Naive B cell (primary cell): ENCODE data around the gene PKN1. TPM values are rescaled to one million over a fixed set of nuclear protein-coding genes. Genes with fewer than 3 reads are reported as not detected.
A peak's percentile ranks its signal among the peaks of the same experiment; 100 is the strongest.
"Not testable (repeated sequence)": the region's sequence is repeated elsewhere in the genome, so short reads cannot be mapped to it uniquely, and the experiment has no call there.

Source experiments
- ATAC-seq, 2 donors: fragments of 150-1000 bp; cut with Tn5 transposase; 2 replicates each; pipeline ENCODE4 v1.10.0; 2021; ENCODE audit warnings: low read depth in 2 of 2, mild to moderate bottlenecking in 2 of 2, moderate library complexity in 2 of 2
- DNase-seq: peaks from one replicate; pipeline ENCODE4 v3.0.0; 2022
- H3K27ac Mint-ChIP-seq, 6 donors: one replicate each; pipeline ENCODE4 v1.8.0; 2020 to 2022; ENCODE audit warnings: mild to moderate bottlenecking in 6 of 6, mixed read lengths in 6 of 6, moderate library complexity in 5 of 6, inconsistent platforms in 2 of 6
- H3K27me3 Mint-ChIP-seq, 3 donors: one replicate each; pipeline ENCODE4 v1.8.0; 2021 to 2022; ENCODE audit warnings: mixed read lengths in 3 of 3, mild to moderate bottlenecking in 1 of 3
- H3K36me3 Mint-ChIP-seq, 2 donors: one replicate each; pipeline ENCODE4 v1.8.0; 2020 to 2022; ENCODE audit warnings: mixed read lengths in 2 of 2, inconsistent platforms in 1 of 2, mild to moderate bottlenecking in 1 of 2
- H3K4me1 Mint-ChIP-seq, 3 donors: one replicate each; pipeline ENCODE4 v1.8.0; 2020 to 2022; ENCODE audit warnings: mixed read lengths in 3 of 3, inconsistent platforms in 1 of 3, mild to moderate bottlenecking in 1 of 3, moderate library complexity in 1 of 3
- H3K4me3 Mint-ChIP-seq, 8 donors: one replicate each; pipeline ENCODE4 v1.8.0; 2020 to 2022; ENCODE audit warnings: mild to moderate bottlenecking in 8 of 8, mixed read lengths in 8 of 8, moderate library complexity in 8 of 8, inconsistent platforms in 2 of 8
- H3K9me3 Mint-ChIP-seq, 7 donors: one replicate each; pipeline ENCODE4 v1.8.0; 2020 to 2022; ENCODE audit warnings: mixed read lengths in 7 of 7, mild to moderate bottlenecking in 5 of 7, inconsistent platforms in 2 of 7, moderate library complexity in 1 of 7
- polyA plus RNA-seq, 6 donors: library from polyadenylated mRNA; unstranded; fragments of 300-500 nt; fragmentation: Illumina TruSeq; gene quantifications; one replicate each; pipeline ENCODE4 v1.2.3, GENCODE V29; 2021; ENCODE audit warnings: low read depth in 6 of 6

Gene PKN1
- polyA plus RNA-seq, 6 donors from 2014 or later = 37.1 to 67.9 (median 48.0) TPM

DNA sequence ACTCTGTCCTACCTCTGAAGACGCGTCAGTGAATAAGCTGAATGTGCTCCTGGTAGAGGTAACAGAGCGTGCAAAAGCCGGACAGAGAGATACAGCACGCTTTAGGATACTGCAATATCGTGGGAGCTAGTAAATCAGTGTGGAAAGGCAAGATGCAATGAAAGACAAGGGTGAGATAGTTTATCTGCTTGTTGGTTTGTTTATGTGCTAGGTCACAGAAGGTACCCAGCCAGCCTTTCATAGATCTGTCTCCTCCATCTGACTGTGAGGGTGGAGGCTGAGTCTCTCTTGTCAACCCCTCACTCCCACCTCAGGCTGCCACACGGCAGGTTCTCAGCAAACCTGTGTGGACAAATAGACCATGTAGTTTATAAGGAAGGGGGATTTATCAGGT, 63.7 kb downstream of the PKN1 start:
- peaks cover 11 to 24% (median 15%) of the 10 kb centered on the region in 3 donors for H3K4me1 Mint-ChIP-seq
- H3K27me3 Mint-ChIP-seq = peaks cover 0 to 4% (median 0%) of the 10 kb centered on the region in 3 donors
- no peak for DNase-seq
- H3K4me3 Mint-ChIP-seq = peak overlapping the region; percentile 74 to 87 (median 82)
- no peaks in the 10 kb centered on the region for H3K36me3 Mint-ChIP-seq
- H3K9me3 Mint-ChIP-seq = no peaks in the 10 kb centered on the region
- H3K27ac Mint-ChIP-seq = peak overlapping the region in 1 of 6 donors; percentile 20
- no peak for ATAC-seq

DNA sequence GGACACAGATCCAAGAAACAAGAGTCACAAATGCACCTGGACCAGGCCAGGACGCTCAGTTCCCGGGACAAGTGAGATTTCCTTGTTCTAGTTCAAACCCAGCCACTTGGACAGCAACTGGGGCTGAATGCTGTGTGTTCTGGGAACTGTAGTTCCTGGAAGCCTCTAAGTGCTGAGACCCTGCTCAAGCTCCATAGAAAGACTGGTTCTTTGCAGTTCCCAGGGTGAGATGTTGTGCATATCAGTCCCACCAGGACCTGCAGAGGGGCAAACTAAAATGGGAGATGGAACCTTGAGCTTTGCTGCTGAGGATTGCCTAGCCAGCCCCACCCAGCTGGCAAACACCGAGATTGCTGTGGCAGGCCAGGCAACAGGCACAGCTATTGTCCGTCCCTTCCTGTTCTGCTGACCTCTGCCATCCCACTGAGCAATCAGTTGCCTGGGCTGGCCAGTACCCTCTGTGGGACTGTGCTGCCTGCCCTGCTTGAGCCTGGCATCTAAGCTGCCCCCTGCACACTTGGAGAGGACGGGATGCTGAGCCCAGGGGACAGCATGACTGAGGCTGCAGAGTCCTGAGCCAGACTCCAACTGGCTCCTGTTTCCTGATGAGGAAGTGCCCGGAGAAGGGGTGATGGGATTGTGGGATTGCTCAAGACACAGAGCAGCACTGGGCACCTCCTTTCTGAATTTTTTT, 64.3 kb downstream of the PKN1 start:
- peaks cover 9 to 24% (median 15%) of the 10 kb centered on the region in 3 donors for H3K4me1 Mint-ChIP-seq
- H3K27ac Mint-ChIP-seq = peak overlapping the region in 1 of 6 donors; percentile 20
- H3K36me3 Mint-ChIP-seq = no peaks in the 10 kb centered on the region
- ATAC-seq (no peak), DNase-seq (no peak)
- peak overlapping the region in 7 of 8 donors; percentile 70 to 85 (median 80) for H3K4me3 Mint-ChIP-seq
- H3K27me3 Mint-ChIP-seq = peaks cover 0 to 4% (median 0%) of the 10 kb centered on the region in 3 donors
- no peaks in the 10 kb centered on the region for H3K9me3 Mint-ChIP-seq

DNA sequence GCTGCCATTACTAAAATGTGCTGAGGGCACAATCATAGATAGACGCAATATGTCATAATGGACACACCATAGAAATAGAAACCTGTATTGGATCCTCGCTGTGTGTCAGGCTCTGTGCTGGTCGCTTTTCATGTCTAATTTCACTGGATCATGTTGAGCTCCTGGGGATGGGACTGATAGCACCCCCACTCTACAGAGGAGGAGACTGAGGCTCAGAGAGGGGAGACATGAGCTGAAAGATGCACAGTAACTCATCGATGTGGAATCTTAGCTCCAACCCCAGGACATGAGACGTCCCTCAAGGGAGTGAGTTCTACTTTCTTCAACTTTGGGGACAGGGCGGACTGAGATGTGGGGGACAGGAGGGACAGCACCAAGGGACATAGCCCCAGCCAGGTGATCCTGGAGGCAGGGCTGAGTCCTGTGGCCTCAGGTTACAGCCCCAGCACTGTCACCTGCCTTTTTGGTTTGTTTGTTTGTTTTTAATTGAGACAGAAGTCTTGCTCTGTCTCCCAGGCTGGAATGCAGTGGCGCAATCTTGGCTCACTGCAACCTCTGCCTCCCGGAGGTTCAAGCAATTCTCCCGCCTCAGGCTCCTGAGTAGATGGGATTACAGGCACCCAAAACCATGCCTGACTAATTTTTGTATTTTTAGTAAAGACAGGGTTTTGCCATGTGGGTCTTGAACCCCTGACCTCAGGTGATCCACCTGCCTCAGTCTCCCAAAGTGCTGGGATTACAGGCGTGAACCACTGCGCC, 69.4 kb downstream of the PKN1 start:
- peak overlapping the region in 1 of 6 donors; percentile 47 for H3K27ac Mint-ChIP-seq
- DNase-seq (no peak), ATAC-seq (no peak)
- no peaks in the 10 kb centered on the region for H3K36me3 Mint-ChIP-seq
- peaks cover 10 to 18% (median 11%) of the 10 kb centered on the region in 3 donors for H3K4me1 Mint-ChIP-seq
- H3K9me3 Mint-ChIP-seq = no peaks in the 10 kb centered on the region
- peaks cover 6 to 15% (median 13%) of the 10 kb centered on the region in 3 donors for H3K27me3 Mint-ChIP-seq
- H3K4me3 Mint-ChIP-seq = peak overlapping the region in 1 of 8 donors; percentile 42

DNA sequence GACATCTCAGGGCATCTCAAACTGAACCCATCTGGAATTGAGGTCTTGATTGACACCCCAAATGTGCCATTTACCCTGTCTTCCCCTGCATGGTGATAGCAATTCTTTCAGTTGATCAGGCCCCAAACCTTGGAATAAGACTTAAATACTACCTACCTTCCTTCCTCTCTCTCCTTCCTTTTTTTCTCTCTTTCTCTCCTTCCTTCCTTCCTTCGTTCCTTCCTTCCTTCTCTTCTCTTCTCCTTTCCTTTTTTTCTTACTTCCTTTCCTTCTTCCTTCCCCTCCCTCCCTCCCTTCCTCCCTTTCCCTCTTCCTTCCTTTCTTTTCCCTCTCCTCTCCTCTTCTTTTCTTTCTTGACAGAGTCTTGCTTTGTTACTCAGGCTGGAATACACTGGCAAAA, 70.2 kb downstream of the PKN1 start:
- no peak overlapping the region for H3K4me3 Mint-ChIP-seq
- no peaks in the 10 kb centered on the region for H3K36me3 Mint-ChIP-seq
- H3K27ac Mint-ChIP-seq = peak overlapping the region in 2 of 6 donors; percentile 11 to 60
- H3K9me3 Mint-ChIP-seq = no peaks in the 10 kb centered on the region
- no peak for DNase-seq
- ATAC-seq = no peak
- peaks cover 9 to 16% (median 10%) of the 10 kb centered on the region in 3 donors for H3K4me1 Mint-ChIP-seq
- H3K27me3 Mint-ChIP-seq = peaks cover 6 to 14% (median 13%) of the 10 kb centered on the region in 3 donors

DNA sequence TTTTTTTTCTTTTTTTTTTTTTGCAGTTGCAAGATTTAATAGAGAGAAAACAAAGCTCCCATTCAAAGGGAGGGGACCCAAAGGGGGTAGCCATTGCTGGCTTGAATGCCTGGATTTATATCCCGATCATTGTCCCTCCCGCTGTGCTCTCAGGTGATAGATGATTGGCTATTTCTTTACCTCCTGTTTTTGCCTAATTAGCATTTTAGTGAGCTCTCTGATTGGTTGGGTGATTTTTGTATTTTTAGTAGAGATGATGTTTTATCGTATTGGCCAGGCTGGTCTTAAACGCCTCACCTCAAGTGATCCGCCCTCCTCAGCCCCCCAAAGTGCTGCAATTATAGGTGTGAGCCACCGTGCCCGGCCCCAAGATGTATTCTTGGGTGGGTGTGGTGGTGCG, 71.5 kb downstream of the PKN1 start:
- ATAC-seq, H3K27ac Mint-ChIP-seq, H3K4me3 Mint-ChIP-seq, H3K36me3 Mint-ChIP-seq, DNase-seq, H3K9me3 Mint-ChIP-seq: not testable (repeated sequence)
- H3K27me3 Mint-ChIP-seq = peaks cover 6 to 14% (median 13%) of the 10 kb centered on the region in 3 donors
- peaks cover 9 to 16% (median 12%) of the 10 kb centered on the region in 3 donors for H3K4me1 Mint-ChIP-seq

DNA sequence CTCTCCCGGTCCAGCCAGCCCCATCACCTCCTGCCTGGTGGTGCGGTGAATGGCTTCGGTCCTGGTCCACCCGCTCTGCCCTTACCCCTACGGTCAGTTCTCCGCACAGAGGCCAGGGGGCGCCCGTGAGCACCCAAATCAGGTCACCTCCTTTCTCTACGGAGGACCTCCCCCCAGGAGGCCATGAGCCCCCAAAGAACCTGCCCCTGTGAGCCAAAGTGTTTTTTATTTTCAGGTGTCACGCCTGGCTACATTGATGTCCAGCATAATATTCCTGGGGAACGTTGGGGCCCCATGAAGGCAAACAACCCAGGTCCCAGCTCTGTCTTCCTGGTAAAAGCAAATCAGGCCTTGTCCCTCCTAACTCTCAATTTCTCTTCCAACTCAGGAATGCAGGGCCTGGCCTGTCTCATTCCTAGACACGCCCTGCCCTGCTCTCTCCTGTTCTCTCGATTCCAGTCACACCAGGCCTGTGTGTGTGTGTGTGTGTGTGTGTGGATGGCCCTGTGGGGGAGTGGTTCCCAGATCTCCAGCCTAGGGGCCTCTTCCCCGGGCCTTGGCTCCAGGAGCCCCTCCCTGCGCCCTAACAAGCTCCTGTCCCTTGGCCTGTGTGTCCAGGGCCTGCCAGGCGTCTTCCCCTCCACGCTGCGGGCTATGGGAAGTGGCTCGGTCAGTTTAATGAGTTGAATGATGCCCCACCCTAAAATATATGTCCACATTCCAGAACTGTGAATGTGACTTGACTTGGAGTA, 72.6 kb downstream of the PKN1 start:
- no peaks in the 10 kb centered on the region for H3K36me3 Mint-ChIP-seq
- peaks cover 9 to 16% (median 14%) of the 10 kb centered on the region in 3 donors for H3K4me1 Mint-ChIP-seq
- ATAC-seq (peak; percentile 78 to 79), DNase-seq (peak; percentile 54)
- peak overlapping the region in 1 of 8 donors; percentile 15 for H3K4me3 Mint-ChIP-seq
- H3K27ac Mint-ChIP-seq = peak overlapping the region in 1 of 6 donors; percentile 47
- no peaks in the 10 kb centered on the region for H3K9me3 Mint-ChIP-seq
- H3K27me3 Mint-ChIP-seq = peaks cover 6 to 14% (median 13%) of the 10 kb centered on the region in 3 donors

DNA sequence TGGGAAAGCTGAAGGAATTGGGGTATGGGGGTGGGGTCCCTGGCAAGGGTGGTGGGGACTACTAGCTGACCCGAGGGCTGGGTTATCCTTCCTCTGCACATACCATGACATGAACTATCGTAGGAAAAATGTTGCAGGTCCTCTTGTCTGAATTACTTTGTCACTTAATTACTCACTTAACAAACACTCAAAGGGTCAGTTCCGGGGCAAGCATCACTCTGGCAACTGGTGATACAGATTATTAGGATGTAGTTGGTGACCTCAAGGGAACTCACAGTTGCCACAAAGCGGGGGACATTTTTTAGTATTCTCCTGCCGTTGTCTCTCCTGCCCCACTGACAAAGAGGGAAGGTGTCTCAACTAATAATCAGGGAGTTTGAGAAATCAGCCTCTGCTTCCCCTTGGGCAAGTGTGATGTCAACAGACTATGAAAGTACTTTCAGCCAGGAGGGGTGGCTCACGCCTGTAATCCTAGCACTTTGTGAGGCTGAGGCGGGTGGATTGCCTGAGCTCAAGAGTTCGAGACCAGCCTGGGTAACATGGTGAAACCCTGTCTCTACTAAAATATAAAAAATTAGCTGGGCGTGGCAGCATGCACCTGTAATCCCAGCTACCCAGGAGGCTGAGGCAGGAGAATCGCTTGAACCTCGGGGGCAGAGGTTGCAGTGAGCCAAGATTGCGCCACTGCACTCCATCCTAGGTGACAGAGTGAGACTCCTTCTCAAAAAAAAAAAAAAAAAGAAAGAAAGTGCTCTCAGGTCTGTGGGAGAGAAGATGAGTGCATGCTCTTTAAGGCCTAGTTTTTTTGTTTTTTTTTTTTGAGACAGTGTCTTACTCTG, 74.8 kb downstream of the PKN1 start:
- ATAC-seq (no peak), DNase-seq (no peak)
- Mint-ChIP-seq H3K4me1 (peaks cover 9 to 16% (median 14%) of the 10 kb centered on the region in 3 donors), H3K9me3 (no peaks in the 10 kb centered on the region), H3K27me3 (peaks cover 6 to 14% (median 13%) of the 10 kb centered on the region in 3 donors), H3K4me3 (no peak overlapping the region), H3K27ac (peak overlapping the region in 1 of 6 donors; percentile 72), H3K36me3 (no peaks in the 10 kb centered on the region)

DNA sequence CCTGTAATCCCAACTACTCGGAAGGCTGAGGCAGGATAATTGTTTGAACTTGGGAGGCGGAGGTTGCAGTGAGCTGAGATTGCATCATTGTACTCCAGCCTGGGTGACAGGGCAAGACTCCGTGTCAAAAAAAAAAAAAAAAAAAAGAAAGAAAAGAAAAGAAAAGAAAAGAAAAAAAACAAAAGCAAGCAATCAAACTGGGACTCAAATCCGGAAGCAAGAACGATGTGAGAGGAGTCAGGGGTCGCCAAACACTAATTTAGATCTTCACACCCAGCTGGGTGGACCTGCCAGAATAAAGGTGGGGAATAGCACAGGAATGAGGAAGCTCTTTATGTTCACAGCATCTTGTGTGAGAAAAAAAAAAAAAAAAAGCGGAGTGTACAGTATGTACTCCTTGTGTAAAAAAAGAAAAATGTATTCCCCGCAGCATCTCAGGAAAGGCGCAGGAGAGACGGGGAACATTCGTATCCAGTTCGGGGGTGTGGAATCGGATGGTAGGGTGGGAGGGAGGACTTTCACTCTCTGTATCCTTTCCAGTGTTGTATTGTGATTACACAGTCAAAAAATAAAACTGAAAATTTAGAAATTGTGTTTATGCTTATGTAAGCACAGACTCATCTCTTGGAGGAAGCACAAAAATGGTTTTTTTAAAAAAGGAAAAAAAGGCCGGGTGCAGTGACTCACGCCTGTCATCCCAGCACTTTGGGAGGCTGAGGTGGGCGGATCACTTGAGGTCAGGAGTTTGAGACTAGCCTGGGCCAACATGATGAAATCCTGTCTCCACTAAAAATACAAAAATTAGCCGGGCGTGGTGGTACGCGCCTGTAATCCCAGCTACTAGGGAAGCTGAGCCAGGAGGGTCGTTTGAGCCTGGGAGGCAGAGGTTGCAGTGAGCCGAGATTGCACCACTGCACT, 77.5 kb downstream of the PKN1 start:
- Mint-ChIP-seq H3K27me3 (peaks cover 0 to 2% (median 0%) of the 10 kb centered on the region in 3 donors), H3K4me1 (peaks cover 14 to 27% (median 20%) of the 10 kb centered on the region in 3 donors), H3K9me3 (no peaks in the 10 kb centered on the region), H3K4me3 (no peak overlapping the region), H3K27ac (no peak overlapping the region), H3K36me3 (peaks cover 9 to 12% of the 10 kb centered on the region in 2 donors)
- no peak for DNase-seq
- no peak for ATAC-seq

DNA sequence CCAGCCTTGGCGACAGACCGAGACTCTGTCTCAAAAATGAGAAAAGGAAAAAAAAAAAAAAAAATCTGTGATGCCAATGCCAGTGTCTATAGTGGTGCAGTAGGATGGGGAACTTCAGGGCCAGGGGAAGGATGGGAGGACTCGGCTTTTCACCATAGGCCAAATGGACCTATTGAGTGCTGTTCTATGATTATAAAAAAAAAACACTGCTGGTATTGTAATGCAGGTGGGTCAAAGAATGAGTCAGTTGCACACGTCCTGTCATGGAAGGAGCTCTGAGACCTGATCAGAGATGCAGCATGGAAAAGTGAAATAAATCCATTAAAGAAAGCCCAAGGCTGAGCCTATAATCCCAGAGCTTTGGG, 78.1 kb downstream of the PKN1 start:
- peaks cover 16 to 31% (median 21%) of the 10 kb centered on the region in 3 donors for H3K4me1 Mint-ChIP-seq
- no peak overlapping the region for H3K4me3 Mint-ChIP-seq
- no peaks in the 10 kb centered on the region for H3K9me3 Mint-ChIP-seq
- no peak for ATAC-seq
- H3K36me3 Mint-ChIP-seq = peaks cover 9 to 16% of the 10 kb centered on the region in 2 donors
- H3K27ac Mint-ChIP-seq = no peak overlapping the region
- no peaks in the 10 kb centered on the region for H3K27me3 Mint-ChIP-seq
- no peak for DNase-seq

DNA sequence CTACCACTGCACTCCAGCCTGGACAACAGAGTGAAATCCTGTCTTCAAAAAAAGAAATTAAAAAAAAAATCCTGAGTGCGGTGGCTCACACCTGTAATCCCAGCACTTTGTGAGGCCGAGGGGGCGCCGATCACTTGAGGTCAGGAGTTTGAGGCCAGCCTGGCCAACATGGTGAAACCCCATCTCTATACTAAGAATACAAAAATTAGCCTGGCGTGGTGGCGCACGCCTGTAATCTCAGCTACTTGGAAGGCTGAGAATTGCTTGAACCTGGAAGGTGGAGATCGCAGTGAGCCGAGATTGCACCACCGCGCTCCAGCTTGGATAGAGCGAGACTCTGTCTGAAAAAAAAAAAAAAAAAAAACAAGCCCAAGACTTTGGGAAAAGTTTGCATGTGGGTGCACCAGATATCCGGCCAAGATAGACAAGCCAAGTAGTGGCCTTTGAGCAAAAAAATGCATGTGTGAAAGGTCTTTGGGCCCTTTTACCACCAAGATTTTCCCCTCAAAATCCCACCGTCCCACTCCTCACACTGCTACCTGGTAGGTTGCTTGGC, 79.4 kb downstream of the PKN1 start:
- Mint-ChIP-seq H3K27me3 (no peaks in the 10 kb centered on the region), H3K27ac (no peak overlapping the region), H3K4me3 (no peak overlapping the region), H3K4me1 (peaks cover 28 to 42% (median 32%) of the 10 kb centered on the region in 3 donors), H3K9me3 (no peaks in the 10 kb centered on the region), H3K36me3 (peaks cover 14 to 20% of the 10 kb centered on the region in 2 donors)
- no peak for DNase-seq
- ATAC-seq = no peak

DNA sequence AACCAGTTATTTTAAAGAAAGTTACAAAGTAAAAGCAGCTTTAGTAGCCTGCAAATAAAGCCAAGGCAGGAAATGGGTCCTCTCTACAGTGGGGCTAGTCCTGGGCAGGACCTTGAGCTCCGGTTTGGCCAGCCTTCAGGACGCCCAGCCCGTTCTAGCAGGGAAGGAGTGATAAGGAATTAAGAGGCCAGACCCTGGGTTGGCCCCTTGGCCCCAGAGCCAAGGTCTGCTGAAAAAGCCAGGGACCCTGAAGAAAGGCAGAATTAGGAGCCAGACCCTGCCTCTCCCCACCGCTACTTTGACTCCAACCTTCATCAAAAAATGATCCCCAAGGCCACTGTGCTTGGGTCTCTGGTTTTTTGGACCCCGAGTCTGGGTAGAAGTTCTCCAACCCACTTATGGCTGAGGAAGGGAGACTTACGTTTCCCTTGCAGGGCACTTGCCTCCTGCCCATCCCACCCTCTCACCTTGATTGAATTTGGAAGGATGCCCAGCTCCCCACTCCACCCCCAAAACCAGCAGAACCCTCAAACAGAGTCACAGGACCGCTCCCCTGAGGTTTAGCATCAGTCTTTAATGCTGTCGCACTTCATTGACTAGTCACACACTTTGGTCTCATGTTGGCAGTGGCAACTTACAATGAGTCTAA, 81.2 kb downstream of the PKN1 start:
- ATAC-seq (no peak), DNase-seq (no peak)
- H3K27ac Mint-ChIP-seq = peak overlapping the region in 4 of 6 donors; percentile 41 to 86 (median 64)
- H3K9me3 Mint-ChIP-seq = no peaks in the 10 kb centered on the region
- H3K4me1 Mint-ChIP-seq = peaks cover 29 to 50% (median 41%) of the 10 kb centered on the region in 3 donors
- H3K4me3 Mint-ChIP-seq = peak overlapping the region in 4 of 8 donors; percentile 5 to 97 (median 31)
- no peaks in the 10 kb centered on the region for H3K27me3 Mint-ChIP-seq
- H3K36me3 Mint-ChIP-seq = peaks cover 14 to 20% of the 10 kb centered on the region in 2 donors
